Spleen (tissue), 11 donors: ENCODE data around the gene AFAP1. TPM values are rescaled to one million over a fixed set of nuclear protein-coding genes. Genes with fewer than 3 reads are reported as not detected.

Experiments used
- DNase-seq: peaks from one replicate; pipeline ENCODE4 v3.0.0-alpha.2; 2020
- H3K27ac ChIP-seq, 8 donors: fragments of 200-600 bp; sonication (generic) in 7 of 8; 1 replicate in 4 of 8; 2 replicates in 4 of 8; pipeline versions ENCODE4 v1.5.0 to v1.8.0; 2016 to 2021; ENCODE audit warnings: inconsistent platforms in 4 of 8, mild to moderate bottlenecking in 4 of 8, moderate library complexity in 1 of 8
- H3K27me3 ChIP-seq, 7 donors: fragments of 200-600 bp; sonication (generic) in 6 of 7; replicated peaks in 1 of 7; 1 replicate in 4 of 7; 2 replicates in 3 of 7; pipeline versions ENCODE4 v1.5.0 to v1.8.0; 2016 to 2021; ENCODE audit warnings: inconsistent platforms in 3 of 7, mild to moderate bottlenecking in 1 of 7
- H3K36me3 ChIP-seq, 6 donors: fragments of 200-600 bp; sonication (generic) in 5 of 6; 1 replicate in 4 of 6; 2 replicates in 2 of 6; pipeline versions ENCODE4 v1.5.0 to v1.8.0; 2016 to 2021; ENCODE audit warnings: inconsistent platforms in 2 of 6
- H3K4me1 ChIP-seq, 6 donors: fragments of 200-600 bp; sonication (generic) in 5 of 6; 1 replicate in 3 of 6; 2 replicates in 3 of 6; pipeline versions ENCODE4 v1.5.0 to v1.8.0; 2016 to 2021; ENCODE audit warnings: inconsistent platforms in 3 of 6
- H3K4me3 ChIP-seq, 8 donors: fragments of 200-600 bp; sonication (generic) in 7 of 8; 1 replicate in 4 of 8; 2 replicates in 4 of 8; pipeline versions ENCODE4 v1.5.0 to v1.8.0; 2016 to 2021; ENCODE audit warnings: inconsistent platforms in 4 of 8, mild to moderate bottlenecking in 4 of 8, moderate library complexity in 2 of 8
- H3K9me3 ChIP-seq, 8 donors: fragments of 200-600 bp; sonication (generic) in 7 of 8; 1 replicate in 4 of 8; 2 replicates in 4 of 8; pipeline versions ENCODE4 v1.5.0 to v1.8.0; 2016 to 2021; ENCODE audit warnings: inconsistent platforms in 4 of 8
- POLR2A ChIP-seq, 3 donors: fragments of 450-650 bp; IDR thresholded peaks; one replicate each; pipeline ENCODE4 v1.5.1; 2017; ENCODE audit warnings: antibody characterized with exemption in 3 of 3, mild to moderate bottlenecking in 1 of 3
- POLR2AphosphoS5 ChIP-seq, 3 donors: sonication (generic); formaldehyde crosslinking; IDR thresholded peaks; one replicate each; pipeline ENCODE4 v1.5.1; 2017; ENCODE audit warnings: antibody characterized with exemption in 3 of 3
- WGBS, 5 donors: extraction: QIAGEN DNeasy Blood & Tissue Kit in 3 of 5; methylation state at CpG; one replicate each; pipeline versions ENCODE4 v1.1.5 to v1.1.7; 2013 to 2018; 5-methylcytosine and 5-hydroxymethylcytosine counted together
- intact Hi-C: fragments of 100-400 bp; cut with DNase I; formaldehyde crosslinking; loops from one replicate; pipeline ENCODE4 v1.15.0; 2023; ENCODE audit warnings: low total_unique reads
- polyA plus RNA-seq, 3 donors: library from polyadenylated mRNA; stranded (reverse); fragments of 200-250 nt; gene quantifications; one replicate each; pipeline ENCODE4 v1.2.1, GENCODE V29; 2013
- total RNA-seq, 7 donors: library from RNA; depleted of rRNA in 3 of 7; stranded (reverse); fragments of >200 nt in 3 of 7; fragmentation: NEBNext Ultra II Directional in 4 of 7; extraction: Animal tissue kit (Norgen Biotek cat#: 25700) in 4 of 7; gene quantifications; one replicate each; pipeline versions ENCODE4 v1.1.0 to v1.2.1, GENCODE V29; 2016 to 2021
- TF ChIP-seq, protein P1 (sequence below), 11 experiments: fragments of 200-600 bp in 7 of 11; fragments of 450-650 bp in 4 of 11; sonication (generic) in 4 of 11; IDR thresholded peaks in 8 of 11; conservative IDR thresholded peaks in 3 of 11; 1 replicate in 7 of 11; 2 replicates in 4 of 11; pipeline versions ENCODE4 v1.4.0 to v1.8.0; 2016 to 2021; ENCODE audit warnings: antibody characterized with exemption in 11 of 11, inconsistent platforms in 4 of 11, mild to moderate bottlenecking in 1 of 11
- donor health status: healthy with polysubstance abuse.
- donor health status: DM: no; HTN: no; CAD: no; lungs with moderate emphysema.
- donor health status: DM: no; HTN: no; CAD: no.
- donor health status: Bipolar disorder and iron deficiency.
- donor health status: healthy.
- donor health status: DM: no; HTN: no; CAD: no.
- donor health status: DM: yes; HTN: yes; CAD: no.

AFAP1 gene
- total and polyA plus RNA-seq, 10 donors, result 1.6 to 29.2 (median 12.1) TPM

DNA sequence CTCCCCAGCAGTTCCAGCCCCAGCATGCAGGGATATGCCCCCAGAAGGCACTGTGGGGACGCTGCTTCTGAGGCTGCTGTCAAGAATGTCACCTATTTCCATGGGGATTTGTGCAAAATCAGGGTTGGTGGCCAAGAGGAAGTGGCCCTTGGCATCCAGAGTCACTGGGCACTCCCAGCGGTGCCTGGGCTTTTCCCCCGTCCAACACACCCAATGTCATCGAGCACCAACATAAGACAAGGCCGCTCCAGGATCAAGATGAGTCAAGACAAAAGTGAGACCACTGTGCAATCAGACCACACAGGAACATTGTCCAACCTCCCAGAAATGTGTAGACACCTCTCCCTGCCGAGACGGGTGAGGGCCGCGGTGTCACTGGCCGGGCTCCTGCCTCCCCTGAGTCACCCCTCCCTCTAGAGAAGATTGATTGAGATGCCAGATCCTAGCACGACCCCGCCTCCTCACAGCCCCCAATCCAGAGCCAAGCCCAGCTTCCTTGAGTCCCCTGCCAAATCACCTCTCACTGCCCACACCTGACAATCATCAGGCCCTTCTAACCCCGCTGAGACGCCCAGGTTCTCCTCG lies 194.3 kb downstream of the AFAP1 start:
- intact Hi-C loops, result no loop called here
- H3K4me1 ChIP-seq, result peaks cover 0 to 24% (median 0%) of the 10 kb centered on the region in 6 donors
- H3K27me3 ChIP-seq, result peaks cover 0 to 8% (median 0%) of the 10 kb centered on the region in 7 donors
- no peak for DNase-seq
- TF ChIP-seq POLR2A (IDR thresholded peaks at IDR 0.05) (no peak), POLR2AphosphoS5 (IDR thresholded peaks at IDR 0.05) (no peak)
- TF ChIP-seq, protein P1, sequence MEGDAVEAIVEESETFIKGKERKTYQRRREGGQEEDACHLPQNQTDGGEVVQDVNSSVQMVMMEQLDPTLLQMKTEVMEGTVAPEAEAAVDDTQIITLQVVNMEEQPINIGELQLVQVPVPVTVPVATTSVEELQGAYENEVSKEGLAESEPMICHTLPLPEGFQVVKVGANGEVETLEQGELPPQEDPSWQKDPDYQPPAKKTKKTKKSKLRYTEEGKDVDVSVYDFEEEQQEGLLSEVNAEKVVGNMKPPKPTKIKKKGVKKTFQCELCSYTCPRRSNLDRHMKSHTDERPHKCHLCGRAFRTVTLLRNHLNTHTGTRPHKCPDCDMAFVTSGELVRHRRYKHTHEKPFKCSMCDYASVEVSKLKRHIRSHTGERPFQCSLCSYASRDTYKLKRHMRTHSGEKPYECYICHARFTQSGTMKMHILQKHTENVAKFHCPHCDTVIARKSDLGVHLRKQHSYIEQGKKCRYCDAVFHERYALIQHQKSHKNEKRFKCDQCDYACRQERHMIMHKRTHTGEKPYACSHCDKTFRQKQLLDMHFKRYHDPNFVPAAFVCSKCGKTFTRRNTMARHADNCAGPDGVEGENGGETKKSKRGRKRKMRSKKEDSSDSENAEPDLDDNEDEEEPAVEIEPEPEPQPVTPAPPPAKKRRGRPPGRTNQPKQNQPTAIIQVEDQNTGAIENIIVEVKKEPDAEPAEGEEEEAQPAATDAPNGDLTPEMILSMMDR (IDR thresholded peaks at IDR 0.05 in 8 of 11, conservative IDR thresholded peaks at IDR 0.05 in 3 of 11), result no peak
- 74 to 84% (median 82%) methylated on average over 11 to 15 of the region's 15 CpGs for WGBS, 5 donors
- H3K36me3 ChIP-seq, result no peaks in the 10 kb centered on the region
- H3K4me3 ChIP-seq, result no peak overlapping the region
- H3K9me3 ChIP-seq, result no peaks in the 10 kb centered on the region
- no peak overlapping the region for H3K27ac ChIP-seq

GRCh38 chr4:7744142-7744804 lies 195.4 kb downstream of the AFAP1 start:
- Histone ChIP-seq H3K36me3 (no peaks in the 10 kb centered on the region), H3K4me3 (no peak overlapping the region), H3K4me1 (peaks cover 0 to 24% (median 0%) of the 10 kb centered on the region in 6 donors), H3K9me3 (no peaks in the 10 kb centered on the region), H3K27ac (peak overlapping the region in 3 of 8 donors; percentile 48 to 66 (median 64)), H3K27me3 (peaks cover 0 to 16% (median 0%) of the 10 kb centered on the region in 7 donors)
- TF ChIP-seq, protein P1 (IDR thresholded peaks at IDR 0.05 in 8 of 11, conservative IDR thresholded peaks at IDR 0.05 in 3 of 11), result no peak
- TF ChIP-seq POLR2AphosphoS5 (IDR thresholded peaks at IDR 0.05), result peak in 1 of 3 donors; percentile 30
- WGBS, 5 donors, result 73 to 91% (median 81%) methylated on average over 15 to 16 of the region's 16 CpGs
- no peak for DNase-seq
- intact Hi-C loops, result no loop called here

DNA sequence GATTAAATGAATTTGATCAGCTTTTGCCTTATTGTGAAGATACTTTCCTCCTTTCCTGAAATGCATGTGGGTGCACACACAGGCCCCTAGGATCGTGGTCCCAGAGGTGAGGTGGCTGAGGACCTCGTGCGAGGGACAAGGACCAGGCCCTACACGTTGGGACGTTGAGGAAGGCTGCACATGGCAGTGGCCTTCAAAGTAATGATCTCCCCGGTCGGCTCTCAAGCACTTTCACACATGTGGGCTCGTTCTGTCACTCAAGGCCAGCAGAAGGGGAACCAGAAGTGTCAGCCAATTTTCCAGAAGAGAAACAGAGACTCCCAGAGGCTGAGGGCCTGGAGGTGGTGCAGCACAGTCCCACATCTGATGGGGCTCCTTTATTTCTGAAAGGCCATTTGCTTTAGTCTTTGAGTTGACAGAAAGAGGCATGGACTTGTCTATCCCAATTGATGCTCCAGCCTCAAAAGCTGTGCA lies 196.8 kb downstream of the AFAP1 start:
- H3K36me3 ChIP-seq, result no peaks in the 10 kb centered on the region
- DNase-seq, result no peak
- peaks cover 0 to 24% (median 0%) of the 10 kb centered on the region in 6 donors for H3K4me1 ChIP-seq
- H3K27me3 ChIP-seq, result peaks cover 0 to 27% (median 0%) of the 10 kb centered on the region in 7 donors
- H3K9me3 ChIP-seq, result peaks cover 0 to 4% (median 0%) of the 10 kb centered on the region in 8 donors
- 36 to 73% (median 53%) methylated on average over 5 to 8 of the region's 8 CpGs for WGBS, 5 donors
- intact Hi-C loops, result no loop called here
- H3K27ac ChIP-seq, result no peak overlapping the region
- TF ChIP-seq, protein P1 (IDR thresholded peaks at IDR 0.05 in 8 of 11, conservative IDR thresholded peaks at IDR 0.05 in 3 of 11), result no peak
- TF ChIP-seq POLR2AphosphoS5 (IDR thresholded peaks at IDR 0.05) (no peak), POLR2A (IDR thresholded peaks at IDR 0.05) (no peak)
- no peak overlapping the region for H3K4me3 ChIP-seq
